Suprapubic skin (tissue), 3 donors: ENCODE measurements around the gene ATP8B3.

ENCODE experiments used
- POLR2A ChIP-seq, 2 donors: fragments of 450-650 bp; IDR thresholded peaks; one replicate each; pipeline ENCODE4 v1.6.1; 2017; ENCODE audit warnings: antibody characterized with exemption in 2 of 2, mild to moderate bottlenecking in 2 of 2, moderate library complexity in 2 of 2
- TF ChIP-seq, protein P1 (sequence below), 2 donors: fragments of 200-600 bp in 1 of 2; fragments of 450-650 bp in 1 of 2; sonication (generic) in 1 of 2; IDR thresholded peaks; one replicate each; pipeline ENCODE4 v1.5.1; 2016 to 2019; ENCODE audit warnings: antibody characterized with exemption in 2 of 2, mild to moderate bottlenecking in 1 of 2, moderate library complexity in 1 of 2

DNA sequence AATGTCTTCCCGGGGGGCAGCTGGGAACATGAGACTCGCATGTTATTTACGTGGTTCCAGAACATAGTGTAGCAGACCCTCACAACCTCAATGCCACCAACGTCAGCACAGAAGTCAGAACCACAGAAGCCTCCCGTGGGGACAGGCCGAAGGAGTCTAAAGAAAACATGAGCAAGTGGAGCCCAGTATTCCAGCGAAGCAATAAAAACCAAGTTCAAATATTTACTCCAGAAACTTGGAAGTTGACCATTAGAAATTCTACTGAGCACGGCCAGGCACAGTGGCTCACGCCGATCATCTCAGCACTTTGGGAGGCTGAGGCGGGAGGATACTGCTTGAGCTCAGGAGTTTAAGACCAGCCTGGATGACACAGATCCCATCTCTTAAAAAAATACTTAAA is 17.9 kb upstream of the ATP8B3 start:
- TF ChIP-seq POLR2A (IDR thresholded peaks at IDR 0.05): no peak
- TF ChIP-seq, protein P1, sequence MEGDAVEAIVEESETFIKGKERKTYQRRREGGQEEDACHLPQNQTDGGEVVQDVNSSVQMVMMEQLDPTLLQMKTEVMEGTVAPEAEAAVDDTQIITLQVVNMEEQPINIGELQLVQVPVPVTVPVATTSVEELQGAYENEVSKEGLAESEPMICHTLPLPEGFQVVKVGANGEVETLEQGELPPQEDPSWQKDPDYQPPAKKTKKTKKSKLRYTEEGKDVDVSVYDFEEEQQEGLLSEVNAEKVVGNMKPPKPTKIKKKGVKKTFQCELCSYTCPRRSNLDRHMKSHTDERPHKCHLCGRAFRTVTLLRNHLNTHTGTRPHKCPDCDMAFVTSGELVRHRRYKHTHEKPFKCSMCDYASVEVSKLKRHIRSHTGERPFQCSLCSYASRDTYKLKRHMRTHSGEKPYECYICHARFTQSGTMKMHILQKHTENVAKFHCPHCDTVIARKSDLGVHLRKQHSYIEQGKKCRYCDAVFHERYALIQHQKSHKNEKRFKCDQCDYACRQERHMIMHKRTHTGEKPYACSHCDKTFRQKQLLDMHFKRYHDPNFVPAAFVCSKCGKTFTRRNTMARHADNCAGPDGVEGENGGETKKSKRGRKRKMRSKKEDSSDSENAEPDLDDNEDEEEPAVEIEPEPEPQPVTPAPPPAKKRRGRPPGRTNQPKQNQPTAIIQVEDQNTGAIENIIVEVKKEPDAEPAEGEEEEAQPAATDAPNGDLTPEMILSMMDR (IDR thresholded peaks at IDR 0.05): no peak
